K562 (cell line): ENCODE data around the gene TENM4. TPM values are rescaled to one million over a fixed set of nuclear protein-coding genes. Genes with fewer than 3 reads are reported as not detected.

Source experiments
- ATAC-seq: fragments of 200-7000 bp; cut with Tn5 transposase; 3 replicates; pipeline ENCODE4 v1.9.1; 2020; ENCODE audit warnings: moderate library complexity
- BruUV-seq: library from RNA; stranded (reverse); fragments of 400-500 nt; replicated peaks from 2 replicates; lab custom pipeline; 2021; lab: Mats Ljungman, UMichigan
- CTCF ChIA-PET: fragments of 300-600 bp; formaldehyde crosslinking; extraction: SDS; loops from one replicate; lab custom pipeline; 2021; ENCODE audit warnings: low intra/inter-chr PET ratio; lab: Yijun Ruan, JAX
- POLR2A ChIA-PET: fragments of 300-600, 350-650 bp; sonication (Branson Sonifier 250); formaldehyde crosslinking; extraction: SDS; loops from one replicate; lab custom pipeline; 2021; ENCODE audit warnings: antibody characterized with exemption, inconsistent platforms; lab: Yijun Ruan, JAX
- DNase-seq, 4 experiments: peaks; one replicate each; pipeline versions ENCODE4 v3.0.0 to v3.0.0-alpha.2; 2011 to 2018; ENCODE audit warnings: low spot score in 3 of 4, mixed read lengths in 3 of 4; ENCODE audit errors: extremely low read depth in 1 of 4
- FAIRE-seq: peaks from 2 replicates; lab custom pipeline; 2011; peaks lifted over from hg19 to GRCh38; lab: Jason Lieb, UNC
- H2AFZ ChIP-seq: 2 replicates; pipeline ENCODE4 v1.6.0; 2011; ENCODE audit warnings: low read depth, low read length, control low read depth, inconsistent platforms
- H3K27ac ChIP-seq: fragments of 200-600 bp; 3 replicates; pipeline ENCODE4 v1.8.0; 2011; ENCODE audit warnings: low read depth, mild to moderate bottlenecking, control low read depth, inconsistent platforms, low read length, moderate library complexity, mixed read lengths; ENCODE audit errors: extremely low read depth
- H3K27me3 ChIP-seq, 2 experiments: fragments of 300-600 bp in 1 of 2; 2 replicates in 1 of 2; 3 replicates in 1 of 2; pipeline versions ENCODE4 v1.6.0 to v1.8.0; 2011; ENCODE audit warnings: inconsistent platforms in 2 of 2, low read length in 2 of 2, mild to moderate bottlenecking in 1 of 2, mixed read lengths in 1 of 2, moderate library complexity in 1 of 2; ENCODE audit not compliant: control insufficient read depth in 2 of 2, insufficient read depth in 2 of 2
- H3K36me3 ChIP-seq: fragments of 300-600 bp; 3 replicates; pipeline ENCODE4 v1.8.0; 2011; ENCODE audit warnings: mild to moderate bottlenecking, low read length, inconsistent platforms; ENCODE audit not compliant: control insufficient read depth, insufficient read depth
- H3K4me1 ChIP-seq, 2 experiments: fragments of 200-600 bp in 1 of 2; replicated peaks in 1 of 2; 2 replicates in 1 of 2; 3 replicates in 1 of 2; pipeline versions ENCODE4 v1.5.1 to v1.8.0; 2011; ENCODE audit warnings: inconsistent platforms in 2 of 2, low read length in 2 of 2, mild to moderate bottlenecking in 1 of 2, mixed read lengths in 1 of 2, moderate library complexity in 1 of 2; ENCODE audit not compliant: control insufficient read depth in 2 of 2, insufficient read depth in 2 of 2
- H3K4me2 ChIP-seq: 2 replicates; pipeline ENCODE4 v1.6.1; 2011; ENCODE audit warnings: low read length, control low read depth, inconsistent platforms, mixed read lengths; ENCODE audit not compliant: insufficient read depth
- H3K4me3 ChIP-seq: fragments of 200-600 bp; sonication (generic), shearing (Covaris generic); 2 replicates; pipeline ENCODE4 v1.5.1; 2016; ENCODE audit warnings: control low read depth, inconsistent platforms
- H3K79me2 ChIP-seq: fragments of 200-600 bp; 3 replicates; pipeline ENCODE4 v1.8.0; 2011; ENCODE audit warnings: low read length, inconsistent platforms; ENCODE audit not compliant: control insufficient read depth, insufficient read depth
- H3K9ac ChIP-seq, 2 experiments: 2 replicates each; pipeline versions ENCODE4 v1.6.0 to v1.6.1; 2011; ENCODE audit warnings: low read depth in 2 of 2, low read length in 2 of 2, control low read depth in 1 of 2, inconsistent platforms in 1 of 2, mild to moderate bottlenecking in 1 of 2, mixed read lengths in 1 of 2; ENCODE audit not compliant: insufficient read depth in 1 of 2
- H3K9me1 ChIP-seq: one replicate; pipeline ENCODE4 v1.6.0; 2011; ENCODE audit warnings: inconsistent platforms, mild to moderate bottlenecking, low read length, moderate library complexity; ENCODE audit not compliant: control insufficient read depth, insufficient read depth
- H3K9me3 ChIP-seq: replicated peaks from 2 replicates; pipeline ENCODE4 v1.5.1; 2011; ENCODE audit warnings: low read depth, low read length, inconsistent platforms; ENCODE audit not compliant: control insufficient read depth, insufficient read depth
- H4K20me1 ChIP-seq: replicated peaks from 2 replicates; pipeline ENCODE4 v1.6.1; 2011; ENCODE audit warnings: low read length, inconsistent platforms, mixed read lengths; ENCODE audit not compliant: control insufficient read depth, insufficient read depth
- BDP1 ChIP-seq: IDR thresholded peaks from 3 replicates; pipeline ENCODE4 v1.6.1; 2011; ENCODE audit not compliant: insufficient read length, insufficient read depth
- C11orf30 ChIP-seq: fragments of 450-650 bp; IDR thresholded peaks from 2 replicates; pipeline ENCODE4 v1.6.1; 2016; ENCODE audit warnings: low read depth, mild to moderate bottlenecking
- CCAR2 ChIP-seq: fragments of 200-400 bp; formaldehyde crosslinking; IDR thresholded peaks from 2 replicates; pipeline ENCODE4 v1.6.1; 2017; ENCODE audit warnings: mild to moderate bottlenecking, low read depth, low read length
- CHD2 ChIP-seq: IDR thresholded peaks from 2 replicates; pipeline ENCODE4 v1.6.1; 2011; ENCODE audit warnings: low read depth, low read length
- ELF2 ChIP-seq: fragments of 250-450 bp; sonication (Bioruptor Pico); IDR thresholded peaks from 2 replicates; pipeline ENCODE4 v1.5.0; 2021; ENCODE audit warnings: mild to moderate bottlenecking
- ETS2 ChIP-seq: IDR thresholded peaks from 2 replicates; pipeline ENCODE4 v1.6.1; 2016; ENCODE audit warnings: borderline replicate concordance, missing genetic modification characterization, mild to moderate bottlenecking, moderate library complexity, missing compliant biosample characterization; ENCODE audit not compliant: poor library complexity, severe bottlenecking
- HCFC1 ChIP-seq: IDR thresholded peaks from 2 replicates; pipeline ENCODE4 v1.6.1; 2012; ENCODE audit warnings: low read depth, low read length, improper control_type of control experiment
- HEY1 ChIP-seq: fragments of 250-450 bp; sonication (Bioruptor Pico); IDR thresholded peaks from 2 replicates; pipeline ENCODE4 v1.5.0; 2020; ENCODE audit warnings: mild to moderate bottlenecking, moderate library complexity, borderline replicate concordance
- ZNF217 ChIP-seq: sonication (generic); formaldehyde crosslinking; IDR thresholded peaks from 2 replicates; pipeline ENCODE4 v1.8.0; 2022; ENCODE audit warnings: mild to moderate bottlenecking, missing genetic modification reagents
- ZNF507 ChIP-seq: conservative IDR thresholded peaks from 2 replicates; pipeline ENCODE4 v1.6.1; 2017; ENCODE audit warnings: missing genetic modification characterization, missing compliant biosample characterization
- WGBS: fragments of 100-300 bp; shearing (Covaris generic); methylation state at CpG from one replicate; pipeline ENCODE4 v1.1.6; 2016; ENCODE audit warnings: low coverage, mixed read lengths; ENCODE audit not compliant: insufficient coverage; ENCODE audit errors: missing lambda C conversion rate; 5-methylcytosine and 5-hydroxymethylcytosine counted together
- in situ Hi-C: fragments of 300-500 bp; cut with MboI; formaldehyde crosslinking; loops from 4 replicates; pipeline ENCODE4 v1.15.0; 2018; ENCODE audit warnings: inconsistent platforms, mixed read lengths
- intact Hi-C: fragments of 100-400 bp; cut with micrococcal nuclease; formaldehyde crosslinking; loops from 2 replicates; pipeline ENCODE4 v1.14.2; 2022
- polyA plus RNA-seq, 8 experiments: library from polyadenylated mRNA; depleted of rRNA in 4 of 8; stranded (reverse) in 5 of 8; unstranded in 3 of 8; fragments of >200 nt; fragmentation: Nextera tagmentation in 2 of 8; fragmentation: Illumina TruSeq in 1 of 8; extraction: Ambion mirVana in 2 of 8; extraction: Trizol in 1 of 8; gene quantifications; 2 replicates each; pipeline versions ENCODE4 v1.2.1 to v1.2.3, GENCODE V29; 2011 to 2014; ENCODE audit warnings: inconsistent platforms in 1 of 8, missing spikeins in 1 of 8
- total RNA-seq, 7 experiments: library from RNA; depleted of rRNA in 6 of 7; stranded (reverse); fragments of >200 nt in 6 of 7; fragmentation: Illumina TruSeq in 2 of 7; extraction: Trizol in 2 of 7; gene quantifications; 2 replicates each; pipeline versions ENCODE4 v1.2.1 to v1.2.3, GENCODE V29; 2011 to 2021; ENCODE audit warnings: low replicate concordance in 1 of 7
- TF ChIP-seq, protein P1 (sequence below): fragments of 250-450 bp; sonication (Bioruptor Pico); IDR thresholded peaks from 2 replicates; pipeline ENCODE4 v1.9.0; 2021; ENCODE audit warnings: mild to moderate bottlenecking, inconsistent platforms

TENM4 gene
- total and polyA plus RNA-seq, 9 of the 15 experiments (the other 6 are each of a cell fraction or from before 2014, with no cell fraction given): 0.16 TPM; not detected in 8

DNA sequence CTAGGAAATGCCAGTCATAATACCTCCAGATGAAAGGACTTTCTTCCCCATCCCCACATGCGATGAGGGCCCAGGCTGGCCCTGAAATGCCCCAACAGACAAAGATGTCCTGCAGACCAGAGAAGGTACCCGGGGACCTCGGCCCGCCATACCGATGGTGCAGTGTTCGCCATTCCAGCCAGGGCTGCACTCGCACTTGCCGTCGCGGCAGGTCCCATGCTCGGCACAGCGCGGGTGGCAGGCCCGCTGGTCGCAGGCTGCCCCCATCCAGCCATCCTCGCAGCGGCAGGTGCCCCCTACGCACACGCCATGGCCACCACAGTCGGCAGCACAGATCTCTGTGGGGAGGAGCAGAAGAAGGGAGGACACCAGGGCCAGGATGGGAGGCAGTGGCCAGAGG is 654.1 kb downstream of the TENM4 start:
- Histone ChIP-seq H3K79me2 (no peaks in the 10 kb centered on the region), H2AFZ (no peak overlapping the region), H4K20me1 (no peaks in the 10 kb centered on the region), H3K9me1 (no peaks in the 10 kb centered on the region), H3K27ac (no peak overlapping the region), H3K9me3 (no peaks in the 10 kb centered on the region), H3K9ac (0 out of 4 replicates have a peak overlapping the region, but pooled peaks of 1 of the 2 experiments have one; percentile 26), H3K4me1 (0 out of 5 replicates have a peak, but pooled peaks cover 0 to 3% of the 10 kb centered on the region in 2 experiments), H3K4me2 (no peak overlapping the region)
- WGBS: under 1% methylated on average over 20 of the region's 20 CpGs
- intact Hi-C loops: no loop called here
- no peak for FAIRE-seq
- no peak for DNase-seq
- BruUV-seq: no TSS peak
- CTCF ChIA-PET: no interaction called here
- TF ChIP-seq ETS2 (tag) (no peak), ZNF507 (no peak), ZNF217 (CRISPR knock-in tag) (no peak)
- TF ChIP-seq, all 486 proteins: peak for 0
- in situ Hi-C loops: no loop called here
- Histone ChIP-seq H3K36me3 (no peaks in the 10 kb centered on the region), H3K4me3 (no peak overlapping the region), H3K27me3 (peaks cover 0 to 19% of the 10 kb centered on the region in 2 experiments; a peak in 2 of 5 replicates)
- ATAC-seq: no peak
- POLR2A ChIA-PET: no interaction called here

DNA sequence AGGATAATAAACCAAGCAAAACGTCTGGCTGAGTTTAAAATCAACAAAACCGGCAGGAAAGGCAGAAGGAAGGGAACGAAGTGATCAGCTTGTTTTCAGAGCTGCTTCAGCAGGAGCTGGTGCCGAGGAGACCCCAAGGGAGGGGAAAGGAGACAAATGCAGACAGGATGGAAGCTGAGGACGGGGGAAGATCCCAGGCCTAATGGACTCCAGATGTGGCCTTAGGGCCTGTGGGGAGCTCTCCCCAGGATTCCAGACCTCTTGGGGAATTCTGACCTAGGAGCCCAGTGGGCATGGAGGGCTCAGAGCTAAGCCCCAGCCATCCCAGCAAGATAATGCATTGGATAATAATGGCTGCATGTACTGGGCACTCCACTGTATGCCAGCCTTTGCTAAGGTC is 654.7 kb downstream of the TENM4 start:
- Histone ChIP-seq H3K27me3 (peaks cover 0 to 19% of the 10 kb centered on the region in 2 experiments; a peak in 2 of 5 replicates), H4K20me1 (no peaks in the 10 kb centered on the region), H3K4me2 (no peak overlapping the region), H3K79me2 (no peaks in the 10 kb centered on the region), H3K9ac (no peak overlapping the region), H3K4me3 (no peak overlapping the region), H3K27ac (no peak overlapping the region), H3K9me1 (no peaks in the 10 kb centered on the region), H3K36me3 (no peaks in the 10 kb centered on the region), H3K9me3 (no peaks in the 10 kb centered on the region), H2AFZ (no peak overlapping the region), H3K4me1 (0 out of 5 replicates have a peak, but pooled peaks cover 0 to 3% of the 10 kb centered on the region in 2 experiments)
- in situ Hi-C loops: no loop called here
- POLR2A ChIA-PET: interaction anchor here (1.5 kb wide), 1 partner anchor 34 kb away, joined by 3 read pairs; no protein-coding TSS in a partner anchor
- DNase-seq (no peak), FAIRE-seq (no peak), ATAC-seq (no peak)
- TF ChIP-seq C11orf30 (no peak), HCFC1 (no peak), HEY1 (no peak), BDP1 (no peak), CHD2 (no peak), ELF2 (CRISPR knock-in tag) (no peak), CCAR2 (no peak)
- TF ChIP-seq, protein P1, sequence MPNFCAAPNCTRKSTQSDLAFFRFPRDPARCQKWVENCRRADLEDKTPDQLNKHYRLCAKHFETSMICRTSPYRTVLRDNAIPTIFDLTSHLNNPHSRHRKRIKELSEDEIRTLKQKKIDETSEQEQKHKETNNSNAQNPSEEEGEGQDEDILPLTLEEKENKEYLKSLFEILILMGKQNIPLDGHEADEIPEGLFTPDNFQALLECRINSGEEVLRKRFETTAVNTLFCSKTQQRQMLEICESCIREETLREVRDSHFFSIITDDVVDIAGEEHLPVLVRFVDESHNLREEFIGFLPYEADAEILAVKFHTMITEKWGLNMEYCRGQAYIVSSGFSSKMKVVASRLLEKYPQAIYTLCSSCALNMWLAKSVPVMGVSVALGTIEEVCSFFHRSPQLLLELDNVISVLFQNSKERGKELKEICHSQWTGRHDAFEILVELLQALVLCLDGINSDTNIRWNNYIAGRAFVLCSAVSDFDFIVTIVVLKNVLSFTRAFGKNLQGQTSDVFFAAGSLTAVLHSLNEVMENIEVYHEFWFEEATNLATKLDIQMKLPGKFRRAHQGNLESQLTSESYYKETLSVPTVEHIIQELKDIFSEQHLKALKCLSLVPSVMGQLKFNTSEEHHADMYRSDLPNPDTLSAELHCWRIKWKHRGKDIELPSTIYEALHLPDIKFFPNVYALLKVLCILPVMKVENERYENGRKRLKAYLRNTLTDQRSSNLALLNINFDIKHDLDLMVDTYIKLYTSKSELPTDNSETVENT: no peak
- WGBS: 0% methylated on average over 5 of the region's 5 CpGs
- intact Hi-C loops: no loop called here
- CTCF ChIA-PET: no interaction called here
- BruUV-seq: no TSS peak
